BE2C (cell line): Measurements from ENCODE around the gene STOX2.

Experiments used
- DNase-seq: peaks from one replicate; pipeline ENCODE4 v3.0.0-alpha.2; 2020
- H3K27me3 ChIP-seq: fragments of 250-450 bp; sonication (Bioruptor Pico); 2 replicates; pipeline ENCODE4 v1.5.1; 2020; ENCODE audit warnings: mild to moderate bottlenecking
- H3K36me3 ChIP-seq: fragments of 250-450 bp; sonication (Bioruptor Pico); 2 replicates; pipeline ENCODE4 v1.5.1; 2020; ENCODE audit warnings: mild to moderate bottlenecking
- H3K4me1 ChIP-seq: fragments of 250-450 bp; sonication (Bioruptor Pico); 2 replicates; pipeline ENCODE4 v1.5.1; 2020
- H3K4me3 ChIP-seq: 2 replicates; pipeline ENCODE4 v1.5.1; 2011; ENCODE audit warnings: low read depth, low read length
- H3K9me3 ChIP-seq: fragments of 250-450 bp; sonication (Bioruptor Pico); 2 replicates; pipeline ENCODE4 v1.5.1; 2020
- CTCF ChIP-seq: IDR thresholded peaks from 2 replicates; pipeline ENCODE4 v1.5.1; 2012; ENCODE audit warnings: mild to moderate bottlenecking, low read depth, low read length

The STOX2 gene

GRCh38 chr4:184011826-184012380 is 106.8 kb downstream of the STOX2 start:
- DNase-seq, result no peak
- no peak for TF ChIP-seq CTCF
- H3K9me3 ChIP-seq, result no peaks in the 10 kb centered on the region
- no peak overlapping the region for H3K4me3 ChIP-seq
- H3K4me1 ChIP-seq, result peaks cover 22% of the 10 kb centered on the region
- H3K36me3 ChIP-seq, result peaks cover 22% of the 10 kb centered on the region
- no peaks in the 10 kb centered on the region for H3K27me3 ChIP-seq

GRCh38 chr4:184012937-184013336 is 107.8 kb downstream of the STOX2 start:
- no peak for TF ChIP-seq CTCF
- Histone ChIP-seq H3K4me1 (peaks cover 26% of the 10 kb centered on the region), H3K9me3 (no peaks in the 10 kb centered on the region), H3K4me3 (no peak overlapping the region), H3K27me3 (no peaks in the 10 kb centered on the region), H3K36me3 (peaks cover 26% of the 10 kb centered on the region)
- DNase-seq, result peak; percentile 39

GRCh38 chr4:184014301-184014700 is 109.2 kb downstream of the STOX2 start:
- no peak for TF ChIP-seq CTCF
- no peak for DNase-seq
- no peak overlapping the region for H3K4me3 ChIP-seq
- peaks cover 25% of the 10 kb centered on the region for H3K36me3 ChIP-seq
- no peaks in the 10 kb centered on the region for H3K9me3 ChIP-seq
- H3K4me1 ChIP-seq, result peaks cover 26% of the 10 kb centered on the region
- no peaks in the 10 kb centered on the region for H3K27me3 ChIP-seq

GRCh38 chr4:184016759-184017668 is 111.9 kb downstream of the STOX2 start:
- DNase-seq, result peak; percentile 33
- peaks cover 6% of the 10 kb centered on the region; the same call in 1 of the 2 replicates for H3K36me3 ChIP-seq
- H3K9me3 ChIP-seq, result no peaks in the 10 kb centered on the region
- H3K4me3 ChIP-seq, result peak overlapping the region; percentile 34
- H3K27me3 ChIP-seq, result no peaks in the 10 kb centered on the region
- H3K4me1 ChIP-seq, result peaks cover 32% of the 10 kb centered on the region
- no peak for TF ChIP-seq CTCF

- no peak for TF ChIP-seq CTCF
These were observed 114.0 kb downstream of the STOX2 start for GRCh38 chr4:184019076-184019475.

More at GRCh38 chr4:184019076-184019475, 114.0 kb downstream of the STOX2 start:
- no peak for DNase-seq
- H3K27me3 ChIP-seq, result no peaks in the 10 kb centered on the region
- H3K9me3 ChIP-seq, result no peaks in the 10 kb centered on the region
- peaks cover 21% of the 10 kb centered on the region for H3K4me1 ChIP-seq
- H3K4me3 ChIP-seq, result no peak overlapping the region
- peaks cover 6% of the 10 kb centered on the region; the same call in 1 of the 2 replicates for H3K36me3 ChIP-seq
